GM19035 (cell line): ENCODE results near the gene AZIN2.
"Not testable (repeated sequence)": the region's sequence is repeated elsewhere in the genome, so short reads cannot be mapped to it uniquely, and the experiment has no call there.

Experiments used
- ATAC-seq: cut with Tn5 transposase; IDR thresholded peaks from one replicate; pipeline ENCODE4 v1.9.1; 2021; ENCODE audit not compliant: unreplicated experiment

Gene AZIN2

GRCh38 chr1:33056426-33056825 is 24.5 kb upstream of the AZIN2 start:
- ATAC-seq = no peak

- ATAC-seq = no peak
Observed at GRCh38 chr1:33057095-33057494, 23.9 kb upstream of the AZIN2 start.

GRCh38 chr1:33060579-33061083 is 20.3 kb upstream of the AZIN2 start:
- ATAC-seq = no peak

GRCh38 chr1:33061834-33062233 is 19.1 kb upstream of the AZIN2 start:
- no peak for ATAC-seq

GRCh38 chr1:33064284-33064683 is 16.7 kb upstream of the AZIN2 start:
- not testable (repeated sequence) for ATAC-seq

- ATAC-seq = no peak
Observed at GRCh38 chr1:33065301-33065700, 15.7 kb upstream of the AZIN2 start.

- ATAC-seq = not testable (repeated sequence)
Observed at GRCh38 chr1:33066477-33066876, 14.5 kb upstream of the AZIN2 start.

- ATAC-seq = not testable (repeated sequence)
Observed at GRCh38 chr1:33068108-33068507, 12.8 kb upstream of the AZIN2 start.

GRCh38 chr1:33070628-33071027 is 10.3 kb upstream of the AZIN2 start:
- ATAC-seq = no peak

GRCh38 chr1:33072707-33073106 is 8.2 kb upstream of the AZIN2 start:
- ATAC-seq = no peak

- ATAC-seq = no peak
Observed at GRCh38 chr1:33074193-33074945, 6.6 kb upstream of the AZIN2 start.

GRCh38 chr1:33078030-33078591 is 2.8 kb upstream of the AZIN2 start:
- ATAC-seq = no peak

- no peak for ATAC-seq
Observed at GRCh38 chr1:33080373-33080772, 580 bp upstream of the AZIN2 start.

- ATAC-seq = no peak
Observed at GRCh38 chr1:33081554-33082305, 777 bp downstream of the AZIN2 start.

- ATAC-seq = no peak
Observed at GRCh38 chr1:33082575-33083108, 1.7 kb downstream of the AZIN2 start.

- no peak for ATAC-seq
Observed at GRCh38 chr1:33085332-33085731, 4.4 kb downstream of the AZIN2 start.

- ATAC-seq = no peak
Observed at GRCh38 chr1:33086384-33086850, 5.5 kb downstream of the AZIN2 start.

- ATAC-seq = no peak
Observed at GRCh38 chr1:33087677-33088076, 6.7 kb downstream of the AZIN2 start.

- no peak for ATAC-seq
Observed at GRCh38 chr1:33088119-33088906, 7.4 kb downstream of the AZIN2 start.

- ATAC-seq = no peak
Observed at GRCh38 chr1:33089457-33089856, 8.5 kb downstream of the AZIN2 start.

- ATAC-seq = no peak
Observed at GRCh38 chr1:33092438-33092837, 11.5 kb downstream of the AZIN2 start.
